Mesenchymal stem cell (in vitro differentiated cells and primary cell): ENCODE data around the gene ANO7.

Experiments
- DNase-seq: peaks from one replicate; pipeline ENCODE4 v3.0.0-alpha.2; 2013
- H2AFZ ChIP-seq: one replicate; pipeline ENCODE4 v1.6.1; 2013; ENCODE audit warnings: low read depth, mild to moderate bottlenecking, control low read depth, inconsistent platforms, low read length, moderate library complexity
- H2AK5ac ChIP-seq: 2 replicates; pipeline ENCODE4 v1.6.1; 2013; ENCODE audit warnings: low read length, moderate library complexity, mild to moderate bottlenecking, inconsistent platforms; ENCODE audit not compliant: severe bottlenecking
- H2BK120ac ChIP-seq: one replicate; pipeline ENCODE4 v1.6.1; 2013; ENCODE audit warnings: low read depth, mild to moderate bottlenecking, inconsistent platforms, low read length, moderate library complexity
- H2BK12ac ChIP-seq, 2 experiments: one replicate each; pipeline ENCODE4 v1.6.1; 2013; ENCODE audit warnings: inconsistent platforms in 2 of 2, low read length in 2 of 2, mild to moderate bottlenecking in 2 of 2, moderate library complexity in 2 of 2, control low read depth in 1 of 2
- H2BK15ac ChIP-seq: one replicate; pipeline ENCODE4 v1.6.1; 2013; ENCODE audit warnings: mild to moderate bottlenecking, low read depth, inconsistent platforms; ENCODE audit not compliant: poor library complexity, severe bottlenecking
- H2BK5ac ChIP-seq: 2 replicates; pipeline ENCODE4 v1.6.1; 2013; ENCODE audit warnings: low read depth, mild to moderate bottlenecking, low read length, control low read depth, inconsistent platforms; ENCODE audit not compliant: poor library complexity, severe bottlenecking
- H3K14ac ChIP-seq, 2 experiments: one replicate each; pipeline ENCODE4 v1.6.1; 2013; ENCODE audit warnings: inconsistent platforms in 2 of 2, low read length in 2 of 2, control low read depth in 1 of 2, mild to moderate bottlenecking in 1 of 2, moderate library complexity in 1 of 2
- H3K18ac ChIP-seq, 2 experiments: one replicate each; pipeline ENCODE4 v1.6.1; 2013; ENCODE audit warnings: inconsistent platforms in 2 of 2, low read length in 2 of 2, control low read depth in 1 of 2, low read depth in 1 of 2, mild to moderate bottlenecking in 1 of 2
- H3K23ac ChIP-seq, 2 experiments: one replicate each; pipeline ENCODE4 v1.6.1; 2013; ENCODE audit warnings: inconsistent platforms in 2 of 2, low read length in 2 of 2, mild to moderate bottlenecking in 2 of 2, moderate library complexity in 2 of 2, control low read depth in 1 of 2
- H3K27ac ChIP-seq: 2 replicates; pipeline ENCODE4 v1.5.1; 2013; ENCODE audit warnings: mild to moderate bottlenecking, moderate library complexity, low read length, control low read depth, inconsistent platforms; ENCODE audit not compliant: poor library complexity, severe bottlenecking
- H3K27me3 ChIP-seq, 2 experiments: 2 replicates each; pipeline versions ENCODE4 v1.6.1 to v1.7.0; 2013; ENCODE audit warnings: low read length in 2 of 2, mild to moderate bottlenecking in 2 of 2, moderate library complexity in 2 of 2, control low read depth in 1 of 2, inconsistent platforms in 1 of 2; ENCODE audit not compliant: control insufficient read depth in 1 of 2, insufficient read depth in 1 of 2
- H3K36me3 ChIP-seq, 2 experiments: 2 replicates each; pipeline versions ENCODE4 v1.6.1 to v1.7.0; 2013; ENCODE audit warnings: low read length in 2 of 2, control low read depth in 1 of 2, inconsistent platforms in 1 of 2, low read depth in 1 of 2, mild to moderate bottlenecking in 1 of 2; ENCODE audit not compliant: insufficient read depth in 2 of 2, control insufficient read depth in 1 of 2
- H3K4ac ChIP-seq, 2 experiments: one replicate each; pipeline ENCODE4 v1.6.1; 2013; ENCODE audit warnings: inconsistent platforms in 2 of 2, low read length in 2 of 2, mild to moderate bottlenecking in 2 of 2, moderate library complexity in 2 of 2, control low read depth in 1 of 2, low read depth in 1 of 2
- H3K4me1 ChIP-seq: 2 replicates; pipeline ENCODE4 v1.6.1; 2013; ENCODE audit warnings: low read depth, low read length, control low read depth; ENCODE audit not compliant: control insufficient read depth, insufficient read depth
- H3K4me2 ChIP-seq: 2 replicates; pipeline ENCODE4 v1.6.1; 2013; ENCODE audit warnings: low read length, mild to moderate bottlenecking, inconsistent platforms; ENCODE audit not compliant: poor library complexity, severe bottlenecking
- H3K4me3 ChIP-seq, 2 experiments: 2 replicates each; pipeline versions ENCODE4 v1.5.1 to v1.7.0; 2013; ENCODE audit warnings: low read length in 2 of 2, mild to moderate bottlenecking in 2 of 2, control low read depth in 1 of 2, low read depth in 1 of 2; ENCODE audit not compliant: insufficient read depth in 1 of 2
- H3K79me1 ChIP-seq: replicated peaks from 2 replicates; pipeline ENCODE4 v1.6.1; 2013; ENCODE audit warnings: mild to moderate bottlenecking, control low read depth, low read length, inconsistent platforms; ENCODE audit not compliant: poor library complexity, severe bottlenecking
- H3K9ac ChIP-seq: 2 replicates; pipeline ENCODE4 v1.7.0; 2013; ENCODE audit warnings: mild to moderate bottlenecking, low read length, moderate library complexity
- H3K9me3 ChIP-seq: 2 replicates; pipeline ENCODE4 v1.7.0; 2013; ENCODE audit warnings: mild to moderate bottlenecking, low read length; ENCODE audit not compliant: control insufficient read depth
- H4K8ac ChIP-seq: one replicate; pipeline ENCODE4 v1.6.1; 2013; ENCODE audit warnings: inconsistent platforms, mild to moderate bottlenecking, low read length, moderate library complexity
- H4K91ac ChIP-seq: one replicate; pipeline ENCODE4 v1.6.1; 2013; ENCODE audit warnings: mild to moderate bottlenecking, low read length, inconsistent platforms
- WGBS: methylation state at CpG from one replicate; pipeline ENCODE4 v1.1.7; 2013; ENCODE audit warnings: mixed read lengths; 5-methylcytosine and 5-hydroxymethylcytosine counted together

ANO7 gene

GRCh38 chr2:241149925-241150659 lies 38.4 kb upstream of the ANO7 start, which contains the start of gene PPP1R7:
PPP1R7 (plus strand) TSS chr2:241150467; CDS start chr2:241150496, 29 bp downstream.
- H3K9ac ChIP-seq = peak within 1 kb of the TSS; percentile 86
- H4K91ac ChIP-seq = peak within 1 kb of the TSS; percentile 47
- peak within 1 kb of the TSS; percentile 85 for H4K8ac ChIP-seq
- peak; percentile 94 for DNase-seq
- peaks cover 27% of the 10 kb centered on the region for H3K79me1 ChIP-seq
- no peaks in the 10 kb centered on the region for H3K27me3 ChIP-seq
- peak within 1 kb of the TSS in 1 of 2 experiments; percentile 57 for H3K23ac ChIP-seq
- 1% methylated on average over 70 of the region's 73 CpGs for WGBS
- no peak within 1 kb of the TSS for H2BK5ac ChIP-seq
- peak within 1 kb of the TSS in 1 of 2 experiments; percentile 41 for H3K14ac ChIP-seq
- H2BK15ac ChIP-seq = peak within 1 kb of the TSS; percentile 97
- no peaks in the 10 kb centered on the region for H3K9me3 ChIP-seq
- H3K36me3 ChIP-seq = peaks cover 6 to 16% of the 10 kb centered on the region in 2 experiments
- peaks cover 18% of the 10 kb centered on the region for H3K4me1 ChIP-seq
- H3K4ac ChIP-seq = peak within 1 kb of the TSS; percentile 47
- peak within 1 kb of the TSS; percentile 87 to 97 for H3K4me3 ChIP-seq
- H3K4me2 ChIP-seq = peak within 1 kb of the TSS; percentile 85
- no peak within 1 kb of the TSS for H2AK5ac ChIP-seq
- H2BK120ac ChIP-seq = no peak within 1 kb of the TSS
- no peak within 1 kb of the TSS for H3K27ac ChIP-seq
- peak within 1 kb of the TSS in 1 of 2 experiments; percentile 29 for H2BK12ac ChIP-seq
- H3K18ac ChIP-seq = peak within 1 kb of the TSS; percentile 30 to 92
- H2AFZ ChIP-seq = peak within 1 kb of the TSS; percentile 96

DNA sequence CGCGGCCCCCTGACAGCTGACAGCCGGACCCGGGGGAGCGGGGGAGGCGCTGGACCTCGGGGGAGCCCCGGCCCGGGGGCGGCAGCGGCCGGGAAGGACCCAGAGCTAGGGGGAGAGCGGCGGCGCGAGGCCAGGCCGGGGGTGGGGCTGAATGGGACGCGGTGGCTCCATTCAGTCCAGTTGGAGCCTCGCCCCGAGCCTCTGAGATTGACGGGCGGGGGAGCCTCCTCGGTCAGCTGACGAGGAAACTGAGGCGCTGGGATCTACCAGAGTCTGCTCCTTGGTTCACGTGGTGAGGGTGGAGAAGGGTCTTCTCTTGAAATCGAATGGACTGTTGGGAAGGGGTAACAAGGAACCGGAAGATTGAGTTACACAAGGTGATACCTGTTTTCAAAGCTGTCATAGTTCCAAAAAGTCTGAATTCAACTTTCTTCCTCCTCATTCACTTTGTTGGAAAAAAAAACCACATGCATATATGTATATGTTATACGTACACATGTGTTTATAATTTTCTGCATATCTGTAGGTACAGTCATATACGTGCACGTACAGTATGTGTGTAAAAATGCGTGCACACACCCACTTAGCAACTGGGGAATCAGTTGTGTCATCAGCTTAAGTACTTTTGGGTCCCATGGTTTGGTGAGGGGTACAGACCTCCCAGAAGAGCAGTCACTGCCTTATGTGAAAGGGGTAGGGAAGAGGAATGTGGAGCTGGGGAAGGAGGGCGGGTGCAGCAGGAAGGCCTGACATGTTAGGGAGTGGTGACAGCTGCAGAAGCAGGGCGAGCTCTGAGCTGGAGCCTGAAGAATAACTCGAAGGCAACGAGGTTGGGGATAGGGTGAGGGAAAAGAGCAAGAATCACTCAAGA lies 37.6 kb upstream of the ANO7 start:
- 16% methylated on average over 35 of the region's 37 CpGs for WGBS
- Histone ChIP-seq H3K36me3 (peaks cover 7 to 16% of the 10 kb centered on the region in 2 experiments), H3K4me3 (peak overlapping the region; percentile 87 to 97), H4K8ac (peak overlapping the region; percentile 85), H3K14ac (peak overlapping the region in 1 of 2 experiments; percentile 41), H3K27ac (no peak overlapping the region), H3K4ac (peak overlapping the region; percentile 47), H3K9me3 (no peaks in the 10 kb centered on the region), H3K18ac (peak overlapping the region; percentile 30 to 92), H3K4me1 (peaks cover 18% of the 10 kb centered on the region), H2AFZ (peak overlapping the region; percentile 68), H2BK5ac (no peak overlapping the region), H3K23ac (no peak overlapping the region), H3K79me1 (peaks cover 31% of the 10 kb centered on the region), H2AK5ac (no peak overlapping the region), H2BK120ac (no peak overlapping the region), H3K27me3 (no peaks in the 10 kb centered on the region), H2BK12ac (peak overlapping the region in 1 of 2 experiments; percentile 29), H3K9ac (peak overlapping the region; percentile 86), H2BK15ac (peak overlapping the region; percentile 97), H4K91ac (peak overlapping the region; percentile 47), H3K4me2 (peak overlapping the region; percentile 68)
- DNase-seq = peak; percentile 29

DNA sequence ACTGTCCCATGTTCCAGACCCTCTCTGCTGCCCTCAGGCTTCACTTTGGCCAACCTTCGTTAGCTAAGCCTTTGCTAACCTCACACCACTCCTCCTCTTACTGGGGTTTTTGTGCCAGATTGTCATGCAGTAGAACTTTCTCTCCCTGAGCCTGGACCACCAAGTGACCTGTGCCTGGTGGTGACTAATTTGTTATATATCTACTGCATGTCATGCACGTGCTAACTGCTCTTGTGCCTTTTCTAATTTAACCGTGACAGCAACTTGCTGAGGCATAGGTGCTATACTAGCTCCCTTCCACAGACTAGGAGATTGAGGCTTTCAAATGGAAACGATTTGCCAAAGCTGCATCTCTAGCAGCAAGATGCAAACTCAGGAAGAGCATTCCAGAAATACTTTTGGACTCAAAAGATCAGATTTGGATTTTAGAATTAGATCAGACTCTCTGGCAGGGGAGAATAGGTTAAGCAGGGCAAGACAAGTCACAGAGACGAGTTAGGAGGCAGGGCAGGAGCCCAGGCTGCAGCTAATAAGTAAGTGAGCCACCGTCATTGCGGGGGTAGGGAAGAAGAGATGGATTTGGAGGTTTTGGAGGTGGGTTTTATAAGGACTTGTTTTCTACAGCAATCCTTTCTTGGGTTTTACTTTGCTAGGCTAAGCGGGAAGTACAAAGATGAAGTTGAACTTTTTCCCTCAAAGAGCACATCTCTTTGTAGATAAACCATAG lies 36.4 kb upstream of the ANO7 start:
- Histone ChIP-seq H2BK120ac (no peak overlapping the region), H3K9me3 (no peaks in the 10 kb centered on the region), H3K23ac (peak overlapping the region in 1 of 2 experiments; percentile 23), H3K79me1 (peaks cover 30% of the 10 kb centered on the region), H3K4me2 (no peak overlapping the region), H3K36me3 (peaks cover 8 to 18% of the 10 kb centered on the region in 2 experiments), H3K18ac (no peak overlapping the region), H4K8ac (peak overlapping the region; percentile 19), H3K4me1 (peaks cover 20% of the 10 kb centered on the region), H3K14ac (no peak overlapping the region), H2AFZ (no peak overlapping the region), H2BK5ac (no peak overlapping the region), H3K27me3 (no peaks in the 10 kb centered on the region), H2BK12ac (no peak overlapping the region), H4K91ac (no peak overlapping the region), H2AK5ac (no peak overlapping the region), H3K9ac (no peak overlapping the region), H3K4me3 (peak overlapping the region in 1 of 2 experiments; percentile 97), H3K27ac (no peak overlapping the region), H2BK15ac (no peak overlapping the region), H3K4ac (no peak overlapping the region)
- DNase-seq = no peak
- WGBS = 81% methylated on average over 7 of the region's 8 CpGs
